Subcutaneous abdominal adipose tissue (tissue), 5 donors: ENCODE measurements around the gene NT5DC4.

Experiments
- H3K27ac ChIP-seq: one replicate; pipeline ENCODE4 v1.7.0; 2013; ENCODE audit warnings: low read depth, mild to moderate bottlenecking, inconsistent platforms, low read length, moderate library complexity
- H3K27me3 ChIP-seq, 5 donors: one replicate each; pipeline ENCODE4 v1.7.0; 2013; ENCODE audit warnings: low read length in 5 of 5, inconsistent platforms in 1 of 5; ENCODE audit not compliant: control insufficient read depth in 5 of 5, insufficient read depth in 4 of 5
- H3K36me3 ChIP-seq, 5 donors: one replicate each; pipeline ENCODE4 v1.7.0; 2013; ENCODE audit warnings: low read length in 5 of 5; ENCODE audit not compliant: control insufficient read depth in 5 of 5, insufficient read depth in 5 of 5
- H3K4me1 ChIP-seq, 5 donors: one replicate each; pipeline ENCODE4 v1.7.0; 2013; ENCODE audit warnings: low read length in 5 of 5, mild to moderate bottlenecking in 3 of 5, moderate library complexity in 1 of 5; ENCODE audit not compliant: control insufficient read depth in 5 of 5, insufficient read depth in 5 of 5
- H3K4me3 ChIP-seq, 5 donors: one replicate each; pipeline ENCODE4 v1.7.0; 2013; ENCODE audit warnings: low read length in 5 of 5, low read depth in 1 of 5
- H3K9ac ChIP-seq, 5 donors: one replicate each; pipeline ENCODE4 v1.7.0; 2013; ENCODE audit warnings: low read length in 5 of 5, mild to moderate bottlenecking in 4 of 5, moderate library complexity in 3 of 5
- H3K9me3 ChIP-seq, 5 donors: one replicate each; pipeline ENCODE4 v1.7.0; 2013; ENCODE audit warnings: low read length in 5 of 5; ENCODE audit not compliant: control insufficient read depth in 5 of 5
- donor health status: healthy.
- donor health status: healthy.
- donor health status: healthy.
- donor health status: healthy.
- donor health status: healthy.

NT5DC4 gene

DNA sequence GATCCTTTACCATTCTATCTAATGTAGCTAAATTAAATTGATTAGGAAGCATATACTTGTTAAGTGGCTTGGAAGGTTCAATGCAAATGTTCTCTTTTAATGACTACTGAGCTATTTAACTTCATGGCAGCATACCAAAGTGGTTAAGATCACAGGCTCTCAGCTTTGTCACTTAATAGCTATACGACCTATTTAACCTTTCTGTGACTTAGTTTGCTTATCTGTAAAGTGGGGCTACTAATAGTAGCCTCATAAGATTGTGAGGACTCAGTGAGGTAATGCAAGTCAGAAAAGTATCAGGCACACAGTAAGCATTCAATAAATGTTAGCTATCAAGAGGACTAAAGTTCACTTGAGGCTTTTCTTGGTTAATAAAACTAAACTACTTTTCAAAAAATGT, 39.3 kb downstream of the NT5DC4 start:
- Histone ChIP-seq H3K27ac (no peak overlapping the region), H3K4me3 (no peak overlapping the region), H3K9ac (no peak overlapping the region), H3K27me3 (no peaks in the 10 kb centered on the region), H3K9me3 (no peaks in the 10 kb centered on the region), H3K36me3 (no peaks in the 10 kb centered on the region), H3K4me1 (peaks cover 0 to 17% (median 12%) of the 10 kb centered on the region in 5 donors)

DNA sequence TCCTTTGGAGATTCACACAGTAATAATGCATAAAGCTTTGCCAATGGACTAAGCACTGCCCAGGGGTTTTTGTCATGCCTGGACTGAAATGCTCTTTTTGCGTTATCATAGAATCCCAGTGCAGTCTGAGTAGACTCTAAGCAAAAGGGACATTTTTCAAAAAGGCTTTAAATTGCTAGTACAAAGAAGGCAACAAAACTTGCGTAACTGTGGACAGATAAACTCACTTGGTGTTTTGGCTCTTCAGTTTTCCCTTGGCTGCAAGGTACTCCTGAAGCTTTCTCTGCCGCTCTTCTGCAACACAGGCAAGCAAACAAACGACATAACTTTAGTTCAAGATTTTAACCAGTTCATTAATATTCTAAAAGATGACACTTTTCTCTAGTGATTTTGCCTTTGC, 41.5 kb downstream of the NT5DC4 start:
- Histone ChIP-seq H3K9me3 (no peaks in the 10 kb centered on the region), H3K4me1 (peaks cover 0 to 19% (median 14%) of the 10 kb centered on the region in 5 donors), H3K9ac (no peak overlapping the region), H3K27ac (no peak overlapping the region), H3K36me3 (no peaks in the 10 kb centered on the region), H3K4me3 (no peak overlapping the region), H3K27me3 (no peaks in the 10 kb centered on the region)

DNA sequence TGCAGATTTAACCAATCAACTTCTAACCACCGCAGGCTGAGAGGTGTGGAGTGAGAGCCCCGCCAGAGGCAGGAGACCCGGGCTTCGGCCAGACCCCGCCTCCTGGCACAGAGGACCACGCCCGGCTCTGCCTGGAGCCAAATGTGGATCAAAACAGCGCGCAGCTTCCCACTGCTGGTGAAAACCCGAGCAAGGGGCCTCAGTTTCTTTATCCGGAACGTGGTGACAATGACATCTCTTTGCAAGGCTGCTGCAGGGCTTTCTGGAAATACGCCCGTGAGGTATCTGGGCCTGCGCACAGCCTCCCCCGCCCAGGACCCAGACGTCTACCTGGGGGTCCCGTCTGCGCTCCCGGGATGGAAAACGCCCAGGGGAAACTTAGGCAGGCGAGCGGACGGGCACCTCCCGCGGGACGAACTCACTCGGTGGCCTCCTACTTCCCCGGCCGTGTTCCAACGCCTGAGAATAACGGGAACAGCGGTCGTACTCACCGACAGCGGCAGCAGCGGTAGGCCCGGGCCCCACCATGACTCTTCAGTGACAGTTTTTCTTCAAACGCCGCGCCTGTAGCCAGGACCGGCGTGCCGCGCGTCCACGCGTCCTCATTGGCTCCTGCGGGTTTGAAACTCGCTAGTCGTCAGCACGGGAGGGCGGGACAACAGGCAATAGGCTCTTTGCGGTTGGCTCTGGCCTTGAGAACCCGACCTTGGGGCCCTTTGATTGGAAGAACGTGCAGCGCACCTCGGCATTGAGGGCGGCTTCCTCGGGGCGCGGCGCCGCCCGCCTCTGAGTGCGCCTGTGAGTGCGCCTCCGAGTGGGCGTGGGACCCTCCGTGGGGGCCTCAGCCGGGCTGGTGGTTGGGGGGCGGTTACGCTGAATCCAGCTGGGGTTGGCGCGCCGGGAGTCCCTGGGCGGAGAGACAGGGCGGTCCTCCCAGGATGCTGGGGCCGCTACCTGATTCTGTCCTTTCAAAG, 43.5 kb downstream of the NT5DC4 start, which contains the start of gene CKAP2L:
Gene CKAP2L (minus strand): TSS at position 539 of the 974 bp plus-strand sequence. CDS start 11 bp downstream, at position 528.
- H3K36me3 ChIP-seq, result no peaks in the 10 kb centered on the region
- H3K9ac ChIP-seq, result peak within 1 kb of the TSS in 4 of 5 donors; percentile 70 to 79 (median 74)
- H3K9me3 ChIP-seq, result no peaks in the 10 kb centered on the region
- peak within 1 kb of the TSS; percentile 30 for H3K27ac ChIP-seq
- H3K4me3 ChIP-seq, result peak within 1 kb of the TSS; percentile 70 to 87 (median 76)
- peaks cover 0 to 24% (median 16%) of the 10 kb centered on the region in 5 donors for H3K4me1 ChIP-seq
- H3K27me3 ChIP-seq, result no peaks in the 10 kb centered on the region

DNA sequence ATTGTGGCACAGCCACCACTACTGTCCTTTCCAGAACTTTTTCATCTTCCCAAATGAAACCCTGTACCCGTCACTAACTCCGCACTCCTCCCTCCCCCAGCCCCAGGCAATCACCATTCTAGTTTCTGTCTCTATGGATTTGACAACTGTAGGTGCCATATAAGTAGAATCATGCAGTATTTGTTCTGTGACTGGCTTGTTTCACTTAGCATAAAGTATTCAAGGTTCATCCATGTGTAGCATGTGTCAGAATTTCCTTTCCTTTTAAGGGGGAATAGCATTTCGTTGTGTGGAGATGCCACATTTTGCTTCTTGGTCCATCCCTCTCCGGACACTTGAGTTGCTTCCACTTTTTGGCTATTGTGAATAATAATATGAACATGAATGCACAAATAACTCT, 44.4 kb downstream of the NT5DC4 start:
- Histone ChIP-seq H3K36me3 (no peaks in the 10 kb centered on the region), H3K27me3 (no peaks in the 10 kb centered on the region), H3K27ac (no peak overlapping the region), H3K9me3 (no peaks in the 10 kb centered on the region), H3K9ac (peak overlapping the region in 4 of 5 donors; percentile 57 to 75 (median 72)), H3K4me1 (peaks cover 0 to 24% (median 16%) of the 10 kb centered on the region in 5 donors), H3K4me3 (peak overlapping the region; percentile 70 to 87 (median 76))

DNA sequence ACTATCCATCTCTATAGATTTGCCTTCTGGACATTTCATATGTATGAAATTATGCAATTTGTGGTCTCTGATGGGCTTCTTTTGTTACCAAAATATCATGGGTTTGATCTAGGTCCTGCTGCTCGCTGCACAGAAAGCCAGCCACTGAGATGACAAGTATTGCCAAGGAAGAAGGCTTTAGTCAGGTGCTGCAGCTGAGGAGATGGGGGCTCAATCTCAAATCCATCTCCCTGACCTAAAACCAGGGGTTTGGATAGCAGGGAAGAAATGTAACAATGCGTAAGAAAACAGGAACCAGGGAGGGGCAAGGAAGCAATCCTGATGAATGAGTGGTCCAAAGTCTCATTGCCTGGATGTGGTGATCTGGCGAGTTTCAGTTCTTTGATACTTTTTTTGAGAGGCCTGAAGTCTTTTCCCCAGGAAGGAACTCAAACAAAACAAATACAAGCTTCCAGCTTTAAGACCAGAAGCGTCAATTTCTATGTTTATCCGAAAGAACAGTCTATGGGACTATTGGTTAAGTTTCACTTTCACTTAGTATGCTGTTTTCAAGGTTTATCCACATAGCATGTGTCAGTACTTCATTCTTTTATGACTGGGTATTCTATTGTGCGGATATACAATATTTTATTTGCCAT, 47.0 kb downstream of the NT5DC4 start:
- Histone ChIP-seq H3K9ac (peak overlapping the region in 1 of 5 donors; percentile 26), H3K27ac (no peak overlapping the region), H3K4me3 (peak overlapping the region in 4 of 5 donors; percentile 23 to 53 (median 38)), H3K9me3 (no peaks in the 10 kb centered on the region), H3K4me1 (peaks cover 0 to 24% (median 16%) of the 10 kb centered on the region in 5 donors), H3K27me3 (no peaks in the 10 kb centered on the region), H3K36me3 (no peaks in the 10 kb centered on the region)

DNA sequence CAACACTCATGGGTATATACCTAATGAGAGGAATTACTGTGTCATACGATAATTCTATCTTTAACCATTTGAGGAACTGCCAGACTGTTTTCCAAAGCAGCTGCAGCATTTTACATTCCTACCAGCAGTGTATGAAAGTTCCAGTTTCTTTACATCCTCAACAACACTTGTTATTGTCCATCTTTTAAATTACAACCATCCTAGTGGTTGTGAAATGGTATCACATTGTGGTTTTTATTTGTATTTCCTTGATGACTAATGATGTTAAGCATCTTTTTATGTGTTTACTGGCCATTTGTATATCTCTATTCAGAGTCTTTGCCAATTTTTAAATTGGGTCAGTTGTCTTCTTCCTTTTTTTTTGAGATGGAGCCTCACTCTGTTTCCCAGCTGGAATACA, 47.6 kb downstream of the NT5DC4 start:
- Histone ChIP-seq H3K27ac (no peak overlapping the region), H3K4me3 (peak overlapping the region in 3 of 5 donors; percentile 28 to 53 (median 47)), H3K27me3 (no peaks in the 10 kb centered on the region)

DNA sequence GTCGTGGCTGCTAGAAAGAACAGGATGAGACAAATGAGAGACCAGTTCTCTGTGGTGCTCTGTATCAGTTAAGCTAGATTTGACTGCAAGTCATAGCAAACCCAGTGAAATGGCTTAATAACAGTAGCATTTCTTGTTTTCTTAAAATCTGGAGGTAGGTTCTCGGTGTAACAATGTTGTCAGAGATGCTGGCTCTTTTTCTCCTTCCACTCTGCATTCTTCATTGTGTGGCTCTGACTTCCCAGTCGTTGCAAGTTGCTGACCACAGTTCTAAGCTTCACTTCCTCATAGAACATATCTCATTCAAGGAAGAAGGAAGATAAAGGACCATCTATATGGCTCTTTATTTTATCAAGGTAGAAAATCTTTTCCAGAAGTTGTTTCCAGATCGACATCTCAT, 51.5 kb downstream of the NT5DC4 start:
- no peak overlapping the region for H3K4me3 ChIP-seq
- H3K27ac ChIP-seq, result no peak overlapping the region
- no peaks in the 10 kb centered on the region for H3K9me3 ChIP-seq
- no peak overlapping the region for H3K9ac ChIP-seq
- peaks cover 0 to 10% (median 0%) of the 10 kb centered on the region in 5 donors for H3K4me1 ChIP-seq
- no peaks in the 10 kb centered on the region for H3K36me3 ChIP-seq
- H3K27me3 ChIP-seq, result no peaks in the 10 kb centered on the region

More for the DNA sequence above, 47.6 kb downstream of the NT5DC4 start:
- H3K9ac ChIP-seq, result no peak overlapping the region
- peaks cover 0 to 24% (median 16%) of the 10 kb centered on the region in 5 donors for H3K4me1 ChIP-seq
- no peaks in the 10 kb centered on the region for H3K36me3 ChIP-seq
- H3K9me3 ChIP-seq, result no peaks in the 10 kb centered on the region

DNA sequence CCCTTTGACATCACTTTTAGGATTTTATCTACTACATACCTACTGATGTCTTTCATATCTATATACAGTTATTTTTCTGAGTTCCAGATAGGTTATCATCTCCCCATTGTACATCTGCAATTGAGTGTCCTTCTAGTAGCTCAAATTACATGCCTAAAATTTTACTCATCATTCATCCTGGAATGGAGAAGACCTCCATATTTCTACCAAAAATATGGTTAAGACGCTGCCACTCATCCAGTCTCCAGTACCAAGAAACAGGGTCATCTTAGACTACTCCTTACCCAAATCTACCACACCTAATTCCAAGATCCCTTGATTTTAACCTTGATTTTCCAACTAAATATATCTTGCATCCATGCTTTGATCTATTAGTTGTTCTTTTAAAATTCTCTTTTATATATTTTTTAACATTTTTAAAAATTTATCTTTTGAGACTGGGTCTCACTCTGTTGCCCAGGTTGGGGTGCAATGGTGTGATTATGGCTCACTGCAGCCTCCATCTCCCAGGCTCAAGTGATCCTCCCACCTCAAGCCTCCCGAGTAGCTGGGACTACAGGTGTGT, 52.2 kb downstream of the NT5DC4 start:
- peaks cover 0 to 4% (median 0%) of the 10 kb centered on the region in 5 donors for H3K4me1 ChIP-seq
- no peak overlapping the region for H3K4me3 ChIP-seq
- H3K27ac ChIP-seq, result no peak overlapping the region

DNA sequence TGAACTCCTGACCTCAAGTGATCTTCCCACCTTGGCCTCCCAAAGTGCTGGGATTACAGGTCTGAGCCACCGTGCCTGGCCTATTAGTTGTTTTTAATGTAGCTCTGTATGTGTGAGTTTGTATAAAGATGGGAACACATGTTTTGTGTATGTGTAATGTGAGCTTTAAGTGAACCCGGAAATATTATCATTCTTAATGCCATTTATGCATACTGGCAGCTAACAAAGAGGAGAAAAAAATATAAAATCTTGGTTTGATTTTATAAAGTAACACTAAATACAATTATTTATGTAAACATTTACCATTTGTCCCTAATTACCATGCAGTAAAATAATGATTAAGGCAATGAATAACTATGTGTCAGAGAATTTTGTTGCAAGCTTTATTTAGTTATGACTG, 52.7 kb downstream of the NT5DC4 start:
- H3K4me1 ChIP-seq, result peaks cover 0 to under 1% (median 0%) of the 10 kb centered on the region in 5 donors
- H3K36me3 ChIP-seq, result no peaks in the 10 kb centered on the region
- no peaks in the 10 kb centered on the region for H3K9me3 ChIP-seq
- no peak overlapping the region for H3K27ac ChIP-seq
- H3K27me3 ChIP-seq, result no peaks in the 10 kb centered on the region
- H3K4me3 ChIP-seq, result no peak overlapping the region
- H3K9ac ChIP-seq, result no peak overlapping the region

More for the DNA sequence above, 52.2 kb downstream of the NT5DC4 start:
- Histone ChIP-seq H3K36me3 (no peaks in the 10 kb centered on the region), H3K9me3 (no peaks in the 10 kb centered on the region), H3K9ac (no peak overlapping the region), H3K27me3 (no peaks in the 10 kb centered on the region)
